Breast epithelium (tissue), 3 donors: ENCODE results near the gene POLR2E.

Source experiments
- CTCF ChIP-seq, 3 donors: fragments of 450-650 bp; IDR thresholded peaks; one replicate each; pipeline ENCODE4 v1.5.1; 2016 to 2017; ENCODE audit warnings: antibody characterized with exemption in 3 of 3, mild to moderate bottlenecking in 3 of 3, moderate library complexity in 3 of 3
- POLR2A ChIP-seq: fragments of 450-650 bp; IDR thresholded peaks from one replicate; pipeline ENCODE4 v1.6.1; 2016; ENCODE audit warnings: antibody characterized with exemption, mild to moderate bottlenecking, moderate library complexity

GRCh38 chr19:1055886-1056620 is 39.1 kb downstream of the POLR2E start:
- TF ChIP-seq CTCF (IDR thresholded peaks at IDR 0.05) (no peak), POLR2A (no peak)
